Suprapubic skin (tissue), 4 donors: ENCODE data around the gene MTA3. TPM values are rescaled to one million over a fixed set of nuclear protein-coding genes. Genes with fewer than 3 reads are reported as not detected.

Experiments
- DNase-seq, 2 donors: peaks; one replicate each; pipeline ENCODE4 v3.0.0-alpha.2; 2019; ENCODE audit warnings: low spot score in 2 of 2
- H3K27ac ChIP-seq: fragments of 200-600 bp; sonication (generic); one replicate; pipeline ENCODE4 v1.5.1; 2019
- H3K27me3 ChIP-seq: fragments of 200-600 bp; sonication (generic); one replicate; pipeline ENCODE4 v1.5.1; 2019
- H3K36me3 ChIP-seq: fragments of 200-600 bp; sonication (generic); one replicate; pipeline ENCODE4 v1.5.1; 2019
- H3K4me1 ChIP-seq: fragments of 200-600 bp; sonication (generic); one replicate; pipeline ENCODE4 v1.5.1; 2019
- H3K4me3 ChIP-seq: fragments of 200-600 bp; sonication (generic); one replicate; pipeline ENCODE4 v1.5.1; 2019; ENCODE audit warnings: mild to moderate bottlenecking
- H3K9me3 ChIP-seq: fragments of 200-600 bp; sonication (generic); one replicate; pipeline ENCODE4 v1.5.1; 2019
- EP300 ChIP-seq: sonication (generic); formaldehyde crosslinking; IDR thresholded peaks from one replicate; pipeline ENCODE4 v1.6.1; 2017; ENCODE audit warnings: antibody characterized with exemption
- POLR2A ChIP-seq, 2 donors: fragments of 450-650 bp; IDR thresholded peaks; one replicate each; pipeline ENCODE4 v1.6.1; 2017; ENCODE audit warnings: antibody characterized with exemption in 2 of 2, mild to moderate bottlenecking in 2 of 2, moderate library complexity in 2 of 2
- POLR2AphosphoS5 ChIP-seq, 3 donors: sonication (generic); formaldehyde crosslinking; IDR thresholded peaks; one replicate each; pipeline ENCODE4 v1.6.1; 2017; ENCODE audit warnings: antibody characterized with exemption in 3 of 3
- WGBS: methylation state at CpG from one replicate; pipeline ENCODE4 v1.1.5; 2018; 5-methylcytosine and 5-hydroxymethylcytosine counted together
- total RNA-seq, 4 donors: library from RNA; depleted of rRNA; stranded (reverse); fragments of >200 nt; gene quantifications; one replicate each; pipeline ENCODE4 v1.1.0, GENCODE V29; 2016
- TF ChIP-seq, protein P1 (sequence below), 2 donors: fragments of 200-600 bp in 1 of 2; fragments of 450-650 bp in 1 of 2; sonication (generic) in 1 of 2; IDR thresholded peaks; one replicate each; pipeline ENCODE4 v1.5.1; 2016 to 2019; ENCODE audit warnings: antibody characterized with exemption in 2 of 2, mild to moderate bottlenecking in 1 of 2, moderate library complexity in 1 of 2

Gene MTA3
- total RNA-seq, 4 donors from 2014 or later, result 29.6 to 81.9 (median 30.3) TPM

- WGBS, result 83% methylated on average over 2 of the region's 2 CpGs
- Histone ChIP-seq H3K36me3 (peaks cover 4% of the 10 kb centered on the region), H3K9me3 (no peaks in the 10 kb centered on the region), H3K27ac (no peak overlapping the region), H3K4me3 (no peak overlapping the region), H3K4me1 (peaks cover 20% of the 10 kb centered on the region), H3K27me3 (no peaks in the 10 kb centered on the region)
- no peak for TF ChIP-seq POLR2AphosphoS5 (IDR thresholded peaks at IDR 0.05)
- TF ChIP-seq, protein P1, sequence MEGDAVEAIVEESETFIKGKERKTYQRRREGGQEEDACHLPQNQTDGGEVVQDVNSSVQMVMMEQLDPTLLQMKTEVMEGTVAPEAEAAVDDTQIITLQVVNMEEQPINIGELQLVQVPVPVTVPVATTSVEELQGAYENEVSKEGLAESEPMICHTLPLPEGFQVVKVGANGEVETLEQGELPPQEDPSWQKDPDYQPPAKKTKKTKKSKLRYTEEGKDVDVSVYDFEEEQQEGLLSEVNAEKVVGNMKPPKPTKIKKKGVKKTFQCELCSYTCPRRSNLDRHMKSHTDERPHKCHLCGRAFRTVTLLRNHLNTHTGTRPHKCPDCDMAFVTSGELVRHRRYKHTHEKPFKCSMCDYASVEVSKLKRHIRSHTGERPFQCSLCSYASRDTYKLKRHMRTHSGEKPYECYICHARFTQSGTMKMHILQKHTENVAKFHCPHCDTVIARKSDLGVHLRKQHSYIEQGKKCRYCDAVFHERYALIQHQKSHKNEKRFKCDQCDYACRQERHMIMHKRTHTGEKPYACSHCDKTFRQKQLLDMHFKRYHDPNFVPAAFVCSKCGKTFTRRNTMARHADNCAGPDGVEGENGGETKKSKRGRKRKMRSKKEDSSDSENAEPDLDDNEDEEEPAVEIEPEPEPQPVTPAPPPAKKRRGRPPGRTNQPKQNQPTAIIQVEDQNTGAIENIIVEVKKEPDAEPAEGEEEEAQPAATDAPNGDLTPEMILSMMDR (IDR thresholded peaks at IDR 0.05), result no peak
- no peak for TF ChIP-seq EP300
- DNase-seq, result no peak
Observed at GRCh38 chr2:42789751-42790150, 221.3 kb downstream of the MTA3 start.

GRCh38 chr2:42791606-42792005 lies 223.2 kb downstream of the MTA3 start:
- no peaks in the 10 kb centered on the region for H3K9me3 ChIP-seq
- H3K36me3 ChIP-seq, result peaks cover 3% of the 10 kb centered on the region
- no peaks in the 10 kb centered on the region for H3K27me3 ChIP-seq
- peak overlapping the region; percentile 75 for H3K4me3 ChIP-seq
- TF ChIP-seq POLR2A (IDR thresholded peaks at IDR 0.05) (no peak), POLR2AphosphoS5 (IDR thresholded peaks at IDR 0.05) (no peak), EP300 (no peak)
- TF ChIP-seq, protein P1 (IDR thresholded peaks at IDR 0.05), result no peak
- WGBS, result 80% methylated on average over 4 of the region's 4 CpGs
- no peak for DNase-seq
- peak overlapping the region; percentile 91 for H3K27ac ChIP-seq
- H3K4me1 ChIP-seq, result peaks cover 24% of the 10 kb centered on the region

GRCh38 chr2:42792087-42792582 lies 223.7 kb downstream of the MTA3 start:
- WGBS, result 7% methylated on average over 9 of the region's 18 CpGs
- H3K4me1 ChIP-seq, result peaks cover 24% of the 10 kb centered on the region
- H3K4me3 ChIP-seq, result peak overlapping the region; percentile 75
- H3K36me3 ChIP-seq, result no peaks in the 10 kb centered on the region
- no peak for DNase-seq
- H3K27ac ChIP-seq, result peak overlapping the region; percentile 91
- no peaks in the 10 kb centered on the region for H3K27me3 ChIP-seq
- H3K9me3 ChIP-seq, result no peaks in the 10 kb centered on the region
- TF ChIP-seq EP300, result no peak
- TF ChIP-seq POLR2A (IDR thresholded peaks at IDR 0.05), result no peak
- no peak for TF ChIP-seq POLR2AphosphoS5 (IDR thresholded peaks at IDR 0.05)

- H3K36me3 ChIP-seq, result no peaks in the 10 kb centered on the region
- H3K27ac ChIP-seq, result peak within 1 kb of the TSS; percentile 91
- H3K9me3 ChIP-seq, result no peaks in the 10 kb centered on the region
- no peaks in the 10 kb centered on the region for H3K27me3 ChIP-seq
- H3K4me1 ChIP-seq, result peaks cover 24% of the 10 kb centered on the region
- no peak for DNase-seq
- TF ChIP-seq EP300 (no peak), POLR2A (IDR thresholded peaks at IDR 0.05) (peak in 1 of 2 donors; percentile 28)
- TF ChIP-seq, protein P1 (IDR thresholded peaks at IDR 0.05), result peak in 1 of 2 donors; percentile 8
- peak within 1 kb of the TSS; percentile 75 for H3K4me3 ChIP-seq
- 1% methylated on average over 14 of the region's 75 CpGs for WGBS
Observed at GRCh38 chr2:42792583-42793333, 224.3 kb downstream of the MTA3 start, which contains the start of gene HAAO. TSS of gene HAAO (minus strand) at chr2:42792583. CDS start at chr2:42792536, 47 bp downstream.

- TF ChIP-seq POLR2AphosphoS5 (IDR thresholded peaks at IDR 0.05) (no peak), EP300 (no peak), POLR2A (IDR thresholded peaks at IDR 0.05) (no peak)
- TF ChIP-seq, protein P1 (IDR thresholded peaks at IDR 0.05), result no peak
- no peak for DNase-seq
- Histone ChIP-seq H3K27ac (peak overlapping the region; percentile 91), H3K27me3 (no peaks in the 10 kb centered on the region), H3K4me3 (peak overlapping the region; percentile 75), H3K9me3 (no peaks in the 10 kb centered on the region), H3K36me3 (no peaks in the 10 kb centered on the region), H3K4me1 (peaks cover 24% of the 10 kb centered on the region)
- WGBS, result 25% methylated on average over 22 of the region's 22 CpGs
Observed at GRCh38 chr2:42793334-42794270, 225.2 kb downstream of the MTA3 start.
